Stimulated activated naive CD8-positive, alpha-beta T cell treated with anti-CD3 and anti-CD28 coated beads, Interleukin-15, Interleukin-2, amounts not matched to agents 100 U/mL and 50 U/mL, for 24 hours (primary cell): ENCODE data around the gene ASB18.

ENCODE experiments used
- ATAC-seq: fragments of 150-1000 bp; cut with Tn5 transposase; one replicate; pipeline ENCODE4 v1.10.0; 2021
- DNase-seq: peaks from one replicate; pipeline ENCODE4 v3.0.0; 2021

ASB18 gene

DNA sequence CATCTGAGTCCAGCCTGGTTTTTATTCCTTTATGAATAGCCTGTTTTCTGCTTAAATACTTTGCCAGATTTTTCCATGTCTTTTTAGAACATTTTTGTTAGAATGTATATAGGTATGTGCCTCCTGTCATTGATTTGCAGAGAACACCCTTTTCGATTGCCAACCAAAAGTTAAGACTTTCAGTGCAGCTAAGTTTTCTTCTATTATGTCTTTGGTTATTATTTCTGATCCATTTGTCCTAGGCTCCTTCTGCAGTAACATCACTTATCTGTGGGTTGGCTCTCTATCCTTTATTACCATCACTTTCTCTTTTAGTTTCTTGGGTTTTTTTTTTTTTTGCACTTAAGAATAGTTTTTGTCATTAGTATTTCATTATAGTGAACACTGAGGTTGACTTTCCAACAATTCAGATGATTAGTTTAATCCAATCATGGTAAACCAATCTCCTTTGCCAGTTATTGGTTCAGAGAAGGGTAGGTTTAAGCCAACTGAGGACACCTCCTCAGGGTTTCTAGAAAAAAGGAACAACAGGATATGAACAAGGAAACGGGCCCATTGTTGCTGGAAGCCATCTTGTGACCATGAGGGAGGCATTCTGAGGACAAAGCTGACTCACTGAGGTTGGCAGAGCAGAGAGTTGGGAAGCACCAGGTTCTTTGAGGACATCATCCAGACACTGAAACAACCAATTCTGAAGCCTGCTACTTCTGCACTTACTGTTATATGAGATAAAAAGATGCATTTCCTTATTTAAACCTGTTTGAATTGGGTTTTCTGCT lies 58.1 kb downstream of the ASB18 start:
- ATAC-seq (no peak), DNase-seq (no peak)

DNA sequence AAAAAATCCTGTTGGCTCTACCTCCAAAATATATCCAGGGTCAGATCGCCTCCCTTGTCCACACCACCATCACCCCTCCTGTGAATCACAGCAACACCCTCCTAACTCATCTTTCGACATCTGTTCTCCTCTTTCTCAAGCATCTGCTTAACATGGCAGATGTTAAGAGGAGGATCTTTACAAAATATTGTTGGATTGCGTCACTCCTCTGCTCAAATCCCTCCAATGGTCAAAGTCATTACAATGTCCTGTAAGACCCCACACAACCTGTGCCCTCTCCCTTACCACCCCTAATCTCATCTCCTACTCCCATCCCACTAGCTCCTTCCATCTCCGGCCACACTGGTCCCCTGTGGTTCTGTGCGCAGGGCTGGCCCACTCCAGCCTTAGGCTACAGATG lies 59.3 kb downstream of the ASB18 start:
- ATAC-seq (no peak), DNase-seq (no peak)

DNA sequence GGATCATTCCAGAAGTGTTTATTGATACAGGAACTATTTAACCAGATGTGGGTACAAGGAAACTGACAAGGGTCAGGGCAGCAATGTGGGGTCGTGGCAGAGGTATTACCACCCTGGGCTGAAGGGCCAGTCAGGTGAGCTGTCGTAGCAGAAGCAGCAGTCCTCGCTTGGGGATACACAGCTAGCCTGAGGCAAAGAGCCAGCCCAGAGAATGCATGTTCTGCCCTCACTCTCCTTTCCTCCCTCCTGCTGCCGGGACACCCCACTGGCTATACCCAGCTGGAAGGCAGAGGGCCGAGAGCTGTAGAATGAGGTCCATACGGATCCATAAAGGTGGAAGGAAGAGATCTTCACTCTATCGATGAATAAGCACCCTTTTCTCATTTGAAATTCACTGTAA lies 63.8 kb downstream of the ASB18 start:
- no peak for ATAC-seq
- DNase-seq: no peak

DNA sequence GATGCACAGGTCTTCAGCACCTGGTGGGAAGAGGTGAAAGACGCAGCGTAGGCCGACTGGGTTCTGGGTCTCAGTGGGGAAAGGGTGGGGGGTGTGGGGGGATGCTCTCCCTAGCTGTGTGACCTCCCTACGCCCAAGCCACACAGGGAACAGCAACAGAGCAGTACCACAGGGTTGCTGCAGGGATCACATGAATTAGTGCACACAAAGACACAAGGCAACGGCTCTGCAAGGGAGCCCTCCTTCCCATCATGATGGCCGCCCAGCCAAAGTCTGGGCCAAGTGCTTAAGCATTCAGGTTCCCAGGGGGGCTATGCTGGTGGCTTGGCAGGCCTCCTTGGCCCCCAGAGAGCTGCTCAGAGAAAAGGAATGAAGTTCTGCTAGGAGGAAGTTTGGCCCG lies 67.8 kb downstream of the ASB18 start:
- no peak for ATAC-seq
- no peak for DNase-seq

DNA sequence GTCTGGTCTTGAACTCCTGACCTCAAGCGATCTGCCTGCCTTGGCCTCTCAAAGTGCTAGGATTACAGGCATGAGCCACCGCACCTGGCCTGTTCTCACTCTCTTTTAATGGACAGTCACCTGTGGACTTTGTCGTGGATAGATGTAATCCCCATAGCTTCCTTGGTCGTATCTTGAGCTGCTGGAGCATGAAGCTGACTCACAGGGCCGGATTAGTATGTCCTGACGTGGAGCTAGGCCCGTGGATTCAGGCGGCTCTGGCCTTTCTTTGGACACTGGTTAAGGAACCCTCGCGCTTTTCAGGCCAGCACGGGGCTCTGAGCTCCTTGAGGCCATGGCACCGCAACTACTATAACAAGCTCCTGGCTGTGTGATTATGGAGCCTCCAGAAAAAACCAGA lies 68.5 kb downstream of the ASB18 start:
- DNase-seq: no peak
- no peak for ATAC-seq

DNA sequence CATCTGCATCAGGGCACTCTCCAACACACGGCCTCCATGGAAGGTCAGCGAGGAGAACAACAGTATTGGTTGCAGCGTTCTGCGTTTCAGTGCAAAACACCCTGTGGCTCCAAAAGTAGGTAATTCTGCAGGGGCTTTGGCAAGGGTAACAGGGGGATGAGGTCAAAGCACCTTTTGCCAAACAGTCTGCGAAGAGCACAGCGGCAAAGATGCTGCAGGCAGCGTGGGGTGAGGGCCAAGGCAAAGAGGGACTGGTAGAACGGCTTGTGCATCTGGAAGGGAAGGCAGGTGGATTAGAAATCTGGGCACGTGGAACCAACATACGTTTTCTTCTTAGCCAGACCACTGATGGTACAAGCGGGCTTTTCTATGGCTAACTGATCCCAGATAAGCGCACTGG lies 69.4 kb downstream of the ASB18 start:
- ATAC-seq: no peak
- no peak for DNase-seq

DNA sequence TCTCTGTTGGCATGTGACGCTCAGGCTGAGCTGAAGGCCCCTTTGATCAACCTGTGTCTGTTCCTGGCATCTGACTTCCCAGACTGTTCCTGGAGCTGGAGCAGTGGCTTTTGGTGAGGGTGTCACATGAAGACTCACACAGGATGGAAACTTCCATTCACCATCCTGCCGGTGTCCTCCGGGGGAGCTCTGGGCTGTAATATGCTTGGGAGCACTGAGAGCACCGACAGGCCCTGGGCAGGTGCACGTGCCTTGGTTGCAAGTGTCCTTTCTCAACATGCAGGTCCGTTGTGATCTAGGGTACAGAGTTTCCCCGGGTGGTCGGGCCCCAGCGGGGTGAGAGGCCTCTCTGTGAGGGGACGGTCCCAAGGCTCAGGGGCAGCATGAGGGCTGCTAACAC lies 71.2 kb downstream of the ASB18 start:
- DNase-seq (no peak), ATAC-seq (no peak)

DNA sequence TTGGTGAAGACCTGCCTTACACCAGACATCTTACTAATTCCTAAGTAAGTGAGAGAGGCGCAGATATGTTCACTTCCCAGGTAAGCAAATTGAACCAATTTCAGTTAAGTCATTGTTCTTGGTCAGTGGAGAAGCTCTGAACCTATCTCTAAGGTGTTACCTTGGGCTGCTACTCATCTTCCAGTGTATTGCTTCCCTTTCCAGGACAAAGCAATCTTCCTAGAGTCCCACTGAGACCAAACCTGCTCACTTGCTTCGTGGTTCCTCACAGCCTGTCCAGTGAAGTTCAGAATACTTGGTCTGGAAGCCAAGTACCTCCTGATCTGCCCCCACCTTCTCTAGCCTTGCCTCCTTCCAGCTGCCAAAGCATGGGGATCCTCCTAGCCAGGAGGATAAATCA lies 73.5 kb downstream of the ASB18 start:
- ATAC-seq (no peak), DNase-seq (no peak)

DNA sequence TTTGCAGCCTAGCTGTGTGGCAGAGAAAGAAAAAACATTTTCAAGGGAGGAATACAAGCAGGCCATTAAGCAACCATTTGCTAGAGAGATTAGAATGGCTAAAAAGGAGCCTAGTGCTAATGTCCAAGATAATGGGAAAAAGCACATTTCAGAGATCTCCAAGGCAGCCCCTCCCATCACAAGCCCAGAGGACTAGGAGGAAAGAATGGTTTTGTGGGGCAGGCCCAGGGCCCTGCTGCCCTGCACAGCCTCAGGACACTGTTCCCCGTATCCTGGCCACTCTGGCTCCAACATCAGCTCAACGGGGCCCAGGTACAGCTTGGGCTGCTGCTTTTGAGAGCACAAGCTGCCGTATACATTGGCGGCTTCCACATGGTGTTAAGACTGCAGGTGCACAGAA lies 79.5 kb downstream of the ASB18 start:
- ATAC-seq (no peak), DNase-seq (no peak)

DNA sequence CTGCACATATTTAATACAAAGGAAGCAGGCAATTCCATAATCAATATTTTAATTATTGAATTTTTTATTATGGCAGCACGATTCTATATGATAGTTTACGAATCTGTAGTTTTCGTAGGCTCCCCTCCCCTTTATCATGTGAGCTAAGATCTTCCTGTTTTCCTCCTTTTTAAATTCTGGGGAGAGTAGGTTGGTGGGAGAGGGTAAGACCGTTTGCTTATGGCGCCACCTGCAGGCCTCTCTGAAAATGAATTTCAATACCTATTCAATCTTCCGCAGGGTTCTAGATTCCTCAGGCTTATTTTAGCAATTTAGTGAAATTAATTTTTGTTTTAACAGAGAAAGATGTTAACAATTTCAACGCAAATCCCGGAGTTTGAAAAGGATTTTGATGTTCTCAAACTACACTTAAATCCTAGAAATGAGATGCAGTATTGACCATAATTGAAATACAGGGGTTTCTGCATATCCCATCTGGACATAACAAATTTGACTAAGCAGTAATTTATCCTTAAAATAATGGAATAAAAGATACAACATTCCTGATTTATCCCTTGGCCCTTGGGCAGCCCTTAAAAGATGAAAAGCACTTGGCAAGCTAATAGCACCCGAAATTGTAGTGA lies 83.3 kb downstream of the ASB18 start:
- no peak for ATAC-seq
- DNase-seq: peak; percentile 62

DNA sequence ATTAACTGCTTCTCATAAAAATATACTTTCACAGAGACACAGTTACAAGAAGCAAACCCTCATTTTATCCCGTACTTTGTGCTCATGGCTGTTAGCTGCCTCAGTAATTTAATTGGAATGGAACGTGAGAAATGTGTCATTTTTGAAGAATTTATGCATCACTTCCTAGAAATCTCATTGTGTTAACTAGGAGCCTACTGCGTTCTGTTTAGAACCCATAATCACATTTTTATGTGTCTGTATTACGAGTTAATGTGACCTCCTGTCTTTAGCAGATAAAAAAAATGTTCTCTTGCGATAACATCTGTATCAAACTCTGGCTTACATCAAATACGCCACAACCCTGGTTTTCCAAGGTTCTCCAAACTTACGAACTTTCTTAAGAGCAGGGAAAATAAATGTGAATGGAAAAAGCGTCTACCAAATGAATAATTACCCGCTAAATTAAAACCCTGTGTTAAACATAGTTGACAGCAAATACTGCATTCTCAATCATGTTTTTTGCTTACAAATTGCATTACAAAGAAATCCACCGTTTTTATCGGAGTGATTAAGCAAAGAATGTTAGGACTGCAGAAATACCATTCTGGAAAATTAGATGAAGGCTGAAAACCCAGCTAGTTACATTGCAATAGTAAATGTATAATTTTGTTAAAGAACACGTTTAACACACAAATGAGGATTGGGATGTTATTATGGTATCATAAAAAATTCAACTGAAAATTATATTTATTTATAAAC lies 84.0 kb downstream of the ASB18 start:
- DNase-seq: no peak
- ATAC-seq: no peak

DNA sequence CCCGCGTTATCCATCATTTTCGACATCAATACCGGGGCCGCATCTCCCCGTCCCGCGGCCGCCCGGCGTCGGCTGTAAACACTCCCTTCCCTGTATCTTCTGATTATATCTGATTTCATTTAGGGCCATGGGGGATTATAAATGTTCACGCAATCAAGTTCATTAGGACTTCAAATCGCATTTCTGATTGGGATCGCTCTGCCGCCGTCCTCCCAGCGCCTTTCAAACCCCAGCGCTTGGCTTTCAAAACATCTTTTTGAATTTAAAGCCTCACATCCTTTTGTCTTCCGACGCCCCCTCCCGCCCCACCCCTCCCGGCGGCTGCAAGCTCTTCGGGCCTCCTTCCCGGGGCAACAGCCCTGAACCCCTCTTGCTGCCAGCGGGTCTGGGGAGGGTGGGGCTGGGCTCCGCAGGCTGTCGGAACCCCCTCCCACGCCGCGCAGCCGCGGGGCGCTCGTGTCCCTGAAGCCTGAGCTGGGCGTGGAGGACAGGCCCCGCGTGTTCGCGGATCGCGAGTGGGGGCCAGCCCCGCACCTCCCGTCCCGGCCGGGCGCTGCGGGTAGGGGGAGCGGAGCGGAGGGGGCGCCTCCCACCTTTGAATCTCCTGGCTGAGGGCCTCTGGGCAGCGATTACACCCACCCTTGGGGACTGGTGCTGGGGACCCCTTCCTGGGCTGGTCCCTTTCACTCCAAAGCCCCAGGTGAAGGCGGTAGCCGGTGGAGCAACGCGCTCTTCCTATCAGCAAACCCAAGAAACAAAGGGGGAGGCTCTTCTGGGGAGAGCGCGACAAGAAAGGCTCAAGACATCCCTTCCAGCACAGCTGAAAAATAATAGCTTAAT lies 84.8 kb downstream of the ASB18 start:
- no peak for DNase-seq
- ATAC-seq: no peak

DNA sequence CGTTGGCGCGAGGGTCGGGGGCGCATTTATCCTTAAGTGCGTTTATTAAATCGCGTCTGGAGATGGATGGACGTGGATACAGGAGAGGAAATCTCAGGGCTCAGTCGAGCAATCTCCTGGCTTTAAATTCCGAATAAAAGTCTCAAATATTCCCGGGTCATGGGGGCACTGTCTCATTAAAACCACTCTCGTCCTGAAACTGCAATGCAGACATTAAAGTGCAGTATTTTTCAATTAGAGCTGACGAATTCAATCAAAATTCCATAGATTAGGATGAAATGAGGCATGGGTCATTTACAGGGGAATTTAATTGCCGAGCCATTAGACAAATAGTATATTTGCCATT lies 85.3 kb downstream of the ASB18 start:
- no peak for ATAC-seq
- no peak for DNase-seq

DNA sequence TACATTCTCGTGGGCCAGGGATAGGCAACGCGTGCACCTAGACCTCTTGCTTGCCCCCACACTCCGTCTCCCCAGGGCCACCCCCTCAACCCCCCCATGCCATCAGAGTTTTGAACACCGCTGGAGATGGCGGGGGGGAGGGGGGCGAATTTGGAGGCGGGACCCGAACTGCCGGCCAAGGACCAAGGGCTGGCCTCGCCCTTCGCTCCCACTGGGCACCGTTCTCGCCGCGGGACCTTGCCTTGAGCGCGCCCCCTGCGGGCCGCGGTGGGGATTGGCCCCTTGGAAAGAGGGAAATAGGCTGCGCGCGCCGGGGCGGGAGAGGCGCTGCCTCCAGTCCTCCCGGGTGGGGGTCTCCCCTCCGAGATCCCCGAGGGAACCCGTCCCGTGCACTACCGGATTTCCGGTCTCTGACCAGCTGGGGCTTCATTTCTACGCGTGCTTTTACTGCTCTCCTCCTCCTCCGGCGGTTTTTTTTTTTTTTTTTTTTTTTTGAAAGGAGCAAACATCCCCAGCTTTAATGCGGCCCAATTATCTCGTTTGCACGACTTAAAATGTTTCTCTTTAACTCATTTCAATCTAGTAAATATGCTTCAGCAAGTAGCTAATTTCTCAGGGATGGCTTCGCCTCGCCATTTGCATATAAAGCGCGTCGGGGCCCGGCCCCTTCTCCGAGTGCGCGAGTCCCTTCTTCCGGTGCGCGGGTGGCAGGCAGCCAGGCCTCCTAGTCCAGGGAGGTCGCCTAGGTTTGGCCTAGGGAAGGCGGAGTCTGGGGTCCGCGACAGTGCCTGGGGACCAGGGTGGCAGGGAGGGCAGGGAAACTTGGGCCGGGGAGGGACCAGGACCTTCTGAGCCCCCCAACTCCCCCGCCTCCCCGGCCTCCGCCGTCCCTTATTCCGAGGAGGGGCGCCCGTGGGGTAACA lies 86.0 kb downstream of the ASB18 start:
- ATAC-seq (no peak), DNase-seq (peak; percentile 61)

DNA sequence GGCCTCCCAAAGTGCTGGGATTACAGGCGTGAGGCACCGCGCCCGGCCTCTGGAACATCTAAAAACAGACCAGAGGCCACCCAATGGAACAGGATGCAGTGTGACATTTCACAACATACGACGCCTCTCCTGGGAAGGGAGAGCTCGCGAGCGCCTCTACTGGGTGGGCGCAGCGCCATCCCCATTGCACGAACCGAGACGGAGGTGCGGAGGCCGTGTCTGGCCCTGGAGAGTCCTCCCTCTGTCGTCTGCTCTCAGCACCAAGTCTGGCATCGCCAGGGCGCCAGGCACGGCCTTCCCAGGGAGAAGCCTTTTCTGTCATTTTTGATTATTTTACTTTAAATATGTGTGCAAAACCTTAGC lies 86.6 kb downstream of the ASB18 start:
- ATAC-seq (peak; percentile 70), DNase-seq (peak; percentile 56)

DNA sequence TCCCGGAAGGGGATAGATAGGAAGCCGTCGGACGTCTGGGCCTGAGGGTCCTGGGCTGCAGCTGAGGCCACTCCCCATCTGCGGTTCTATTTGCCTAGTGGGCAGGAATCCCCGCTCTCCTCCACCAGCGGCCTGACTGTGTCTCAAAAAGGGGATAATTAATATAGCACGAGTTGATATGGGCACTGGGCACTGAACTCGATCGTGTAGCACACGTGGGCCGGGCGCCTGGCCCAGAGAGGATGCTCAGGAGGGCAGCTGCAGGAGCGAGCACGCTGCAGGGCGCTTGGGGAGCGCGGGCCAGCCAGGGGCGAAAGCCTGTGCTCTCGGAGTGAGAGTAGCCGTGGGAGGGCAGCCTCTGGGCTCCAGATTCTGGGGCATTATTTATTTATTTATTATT lies 87.3 kb downstream of the ASB18 start:
- DNase-seq (no peak), ATAC-seq (no peak)

DNA sequence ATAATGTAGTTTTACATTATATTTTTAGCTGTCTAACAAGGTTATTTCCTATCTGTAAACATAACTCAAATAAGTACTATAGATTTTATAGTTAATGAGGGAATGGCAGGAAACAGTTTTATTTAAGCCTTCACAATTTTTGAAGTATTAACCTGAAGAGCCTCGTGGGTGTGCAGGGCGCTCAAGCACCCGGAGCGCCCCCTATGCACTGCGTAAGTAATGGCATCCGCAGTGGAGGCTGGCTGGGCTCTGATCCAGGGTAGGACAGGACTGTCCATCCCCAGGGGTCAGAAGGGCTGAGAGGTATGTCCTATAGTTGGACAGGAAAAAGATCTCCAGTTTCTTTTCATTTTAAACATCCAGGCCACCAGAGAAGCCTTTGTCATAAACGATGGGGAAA lies 87.8 kb downstream of the ASB18 start:
- DNase-seq: no peak
- ATAC-seq: no peak

DNA sequence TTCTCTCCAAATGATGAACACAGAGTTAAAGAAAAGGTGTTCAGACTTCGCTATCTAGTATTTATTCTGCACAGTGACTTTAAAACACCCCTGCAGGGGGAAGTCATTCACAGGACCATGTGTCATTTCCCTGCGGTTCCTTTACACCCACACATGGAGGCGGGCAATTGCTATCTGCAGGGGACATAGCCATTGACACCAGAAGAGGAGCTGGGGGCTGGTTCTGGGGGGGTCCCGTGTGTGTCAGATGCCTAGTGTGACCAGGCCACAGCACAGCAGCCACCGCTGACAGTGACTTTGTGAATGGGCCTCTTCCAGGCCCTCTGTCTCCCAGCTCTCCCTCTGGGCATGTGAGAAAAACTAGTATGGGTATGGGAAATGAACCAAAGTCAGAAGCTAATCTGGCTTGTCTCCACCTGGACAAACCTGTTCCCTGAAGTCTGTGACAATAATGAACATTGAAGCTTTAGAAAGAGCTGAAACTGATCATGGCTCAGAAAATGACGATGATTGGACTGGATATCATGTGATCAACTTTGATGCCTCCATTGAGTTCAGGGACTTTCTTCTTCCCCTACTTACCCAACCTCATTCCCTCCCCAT lies 88.6 kb downstream of the ASB18 start:
- DNase-seq (no peak), ATAC-seq (no peak)

DNA sequence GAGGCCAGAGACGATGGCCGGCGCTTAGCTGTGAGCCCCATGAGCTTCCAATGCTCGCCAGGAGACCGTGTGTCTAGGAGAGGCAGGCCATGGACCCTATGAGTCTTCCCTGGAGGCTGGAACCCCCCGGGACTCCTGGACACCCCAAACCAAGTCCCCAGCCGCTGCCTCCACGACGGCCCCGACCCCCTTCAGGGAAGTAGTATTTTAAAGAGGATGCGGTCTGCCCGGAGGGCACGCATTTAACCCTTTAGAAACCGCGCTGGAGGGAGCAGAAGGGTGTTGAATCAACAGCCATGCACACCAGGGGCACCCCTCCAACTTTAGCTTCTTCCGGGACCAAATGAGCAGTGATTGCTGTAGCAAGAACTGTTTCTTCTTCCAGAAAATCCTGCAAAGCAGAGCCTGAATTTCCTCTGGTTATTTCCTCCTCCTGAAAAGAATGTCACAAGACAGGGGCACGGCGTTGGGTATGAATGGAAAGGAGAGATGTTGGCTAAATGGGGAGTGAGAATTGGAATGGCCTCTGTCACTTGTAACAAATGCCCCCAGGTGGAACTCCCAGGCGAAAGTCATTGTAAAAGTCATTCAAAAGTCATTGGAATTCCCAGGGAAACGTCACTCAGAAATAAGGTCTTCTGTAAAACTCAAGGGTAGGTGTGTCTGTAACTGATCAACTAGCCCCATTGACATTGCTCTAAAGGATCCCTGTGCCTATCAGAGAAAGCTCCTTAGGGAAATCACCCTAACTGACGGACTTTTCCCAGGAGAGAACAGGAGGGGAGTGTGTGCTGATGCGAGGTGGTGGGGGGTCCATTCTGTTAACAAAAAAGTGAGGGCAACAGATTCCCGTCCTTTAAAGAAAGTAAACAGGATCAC lies 90.2 kb downstream of the ASB18 start:
- no peak for DNase-seq
- no peak for ATAC-seq

DNA sequence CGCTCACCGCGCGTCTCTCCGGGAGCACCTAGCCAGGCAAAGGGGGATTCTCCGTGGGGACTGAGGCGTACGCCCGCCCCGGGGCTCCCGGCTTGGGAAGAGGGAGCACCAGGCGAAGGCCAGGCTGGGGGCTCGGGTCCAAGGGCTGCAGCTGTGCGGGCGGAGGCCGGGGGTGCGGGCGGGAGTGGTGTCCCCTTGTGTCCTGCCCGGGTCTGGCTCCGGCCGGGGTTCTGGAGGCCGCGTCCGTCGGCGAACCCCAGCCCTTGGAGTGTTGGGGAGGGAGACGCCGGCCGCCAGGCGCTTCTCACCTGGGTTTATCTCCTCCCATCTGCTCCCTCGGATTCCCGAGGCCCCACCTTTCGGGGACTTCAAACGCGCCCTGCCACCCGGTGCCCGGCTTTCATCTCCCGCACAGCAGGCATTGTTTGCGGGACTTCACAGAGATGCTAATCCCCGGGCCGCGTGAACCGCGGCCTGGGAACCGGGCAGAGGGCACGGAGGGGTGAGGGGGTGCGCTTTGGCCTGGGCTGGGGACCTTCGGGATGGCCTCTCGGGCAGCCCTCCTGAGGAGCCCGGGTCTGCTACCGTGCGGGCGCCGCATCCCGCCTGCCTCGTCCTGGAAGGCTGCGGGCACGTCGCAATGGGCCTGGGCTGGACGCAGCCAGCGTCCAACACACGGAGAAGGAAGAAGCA lies 91.0 kb downstream of the ASB18 start:
- ATAC-seq: no peak
- no peak for DNase-seq
